Mesenchymal stem cell (in vitro differentiated cells and primary cell): ENCODE results near the gene RAI2.

Source experiments
- DNase-seq: peaks from one replicate; pipeline ENCODE4 v3.0.0-alpha.2; 2013
- H2AFZ ChIP-seq: one replicate; pipeline ENCODE4 v1.6.1; 2013; ENCODE audit warnings: low read depth, mild to moderate bottlenecking, control low read depth, inconsistent platforms, low read length, moderate library complexity
- H2AK5ac ChIP-seq: 2 replicates; pipeline ENCODE4 v1.6.1; 2013; ENCODE audit warnings: low read length, moderate library complexity, mild to moderate bottlenecking, inconsistent platforms; ENCODE audit not compliant: severe bottlenecking
- H2BK120ac ChIP-seq: one replicate; pipeline ENCODE4 v1.6.1; 2013; ENCODE audit warnings: low read depth, mild to moderate bottlenecking, inconsistent platforms, low read length, moderate library complexity
- H2BK12ac ChIP-seq, 2 experiments: one replicate each; pipeline ENCODE4 v1.6.1; 2013; ENCODE audit warnings: inconsistent platforms in 2 of 2, low read length in 2 of 2, mild to moderate bottlenecking in 2 of 2, moderate library complexity in 2 of 2, control low read depth in 1 of 2
- H2BK15ac ChIP-seq: one replicate; pipeline ENCODE4 v1.6.1; 2013; ENCODE audit warnings: mild to moderate bottlenecking, low read depth, inconsistent platforms; ENCODE audit not compliant: poor library complexity, severe bottlenecking
- H2BK5ac ChIP-seq: 2 replicates; pipeline ENCODE4 v1.6.1; 2013; ENCODE audit warnings: low read depth, mild to moderate bottlenecking, low read length, control low read depth, inconsistent platforms; ENCODE audit not compliant: poor library complexity, severe bottlenecking
- H3K14ac ChIP-seq, 2 experiments: one replicate each; pipeline ENCODE4 v1.6.1; 2013; ENCODE audit warnings: inconsistent platforms in 2 of 2, low read length in 2 of 2, control low read depth in 1 of 2, mild to moderate bottlenecking in 1 of 2, moderate library complexity in 1 of 2
- H3K18ac ChIP-seq, 2 experiments: one replicate each; pipeline ENCODE4 v1.6.1; 2013; ENCODE audit warnings: inconsistent platforms in 2 of 2, low read length in 2 of 2, control low read depth in 1 of 2, low read depth in 1 of 2, mild to moderate bottlenecking in 1 of 2
- H3K23ac ChIP-seq, 2 experiments: one replicate each; pipeline ENCODE4 v1.6.1; 2013; ENCODE audit warnings: inconsistent platforms in 2 of 2, low read length in 2 of 2, mild to moderate bottlenecking in 2 of 2, moderate library complexity in 2 of 2, control low read depth in 1 of 2
- H3K27ac ChIP-seq: 2 replicates; pipeline ENCODE4 v1.5.1; 2013; ENCODE audit warnings: mild to moderate bottlenecking, moderate library complexity, low read length, control low read depth, inconsistent platforms; ENCODE audit not compliant: poor library complexity, severe bottlenecking
- H3K27me3 ChIP-seq, 2 experiments: 2 replicates each; pipeline versions ENCODE4 v1.6.1 to v1.7.0; 2013; ENCODE audit warnings: low read length in 2 of 2, mild to moderate bottlenecking in 2 of 2, moderate library complexity in 2 of 2, control low read depth in 1 of 2, inconsistent platforms in 1 of 2; ENCODE audit not compliant: control insufficient read depth in 1 of 2, insufficient read depth in 1 of 2
- H3K36me3 ChIP-seq, 2 experiments: 2 replicates each; pipeline versions ENCODE4 v1.6.1 to v1.7.0; 2013; ENCODE audit warnings: low read length in 2 of 2, control low read depth in 1 of 2, inconsistent platforms in 1 of 2, low read depth in 1 of 2, mild to moderate bottlenecking in 1 of 2; ENCODE audit not compliant: insufficient read depth in 2 of 2, control insufficient read depth in 1 of 2
- H3K4ac ChIP-seq, 2 experiments: one replicate each; pipeline ENCODE4 v1.6.1; 2013; ENCODE audit warnings: inconsistent platforms in 2 of 2, low read length in 2 of 2, mild to moderate bottlenecking in 2 of 2, moderate library complexity in 2 of 2, control low read depth in 1 of 2, low read depth in 1 of 2
- H3K4me1 ChIP-seq: 2 replicates; pipeline ENCODE4 v1.6.1; 2013; ENCODE audit warnings: low read depth, low read length, control low read depth; ENCODE audit not compliant: control insufficient read depth, insufficient read depth
- H3K4me2 ChIP-seq: 2 replicates; pipeline ENCODE4 v1.6.1; 2013; ENCODE audit warnings: low read length, mild to moderate bottlenecking, inconsistent platforms; ENCODE audit not compliant: poor library complexity, severe bottlenecking
- H3K4me3 ChIP-seq, 2 experiments: 2 replicates each; pipeline versions ENCODE4 v1.5.1 to v1.7.0; 2013; ENCODE audit warnings: low read length in 2 of 2, mild to moderate bottlenecking in 2 of 2, control low read depth in 1 of 2, low read depth in 1 of 2; ENCODE audit not compliant: insufficient read depth in 1 of 2
- H3K79me1 ChIP-seq: replicated peaks from 2 replicates; pipeline ENCODE4 v1.6.1; 2013; ENCODE audit warnings: mild to moderate bottlenecking, control low read depth, low read length, inconsistent platforms; ENCODE audit not compliant: poor library complexity, severe bottlenecking
- H3K9ac ChIP-seq: 2 replicates; pipeline ENCODE4 v1.7.0; 2013; ENCODE audit warnings: mild to moderate bottlenecking, low read length, moderate library complexity
- H3K9me3 ChIP-seq: 2 replicates; pipeline ENCODE4 v1.7.0; 2013; ENCODE audit warnings: mild to moderate bottlenecking, low read length; ENCODE audit not compliant: control insufficient read depth
- H4K8ac ChIP-seq: one replicate; pipeline ENCODE4 v1.6.1; 2013; ENCODE audit warnings: inconsistent platforms, mild to moderate bottlenecking, low read length, moderate library complexity
- H4K91ac ChIP-seq: one replicate; pipeline ENCODE4 v1.6.1; 2013; ENCODE audit warnings: mild to moderate bottlenecking, low read length, inconsistent platforms
- WGBS: methylation state at CpG from one replicate; pipeline ENCODE4 v1.1.7; 2013; ENCODE audit warnings: mixed read lengths; 5-methylcytosine and 5-hydroxymethylcytosine counted together

The RAI2 gene

DNA sequence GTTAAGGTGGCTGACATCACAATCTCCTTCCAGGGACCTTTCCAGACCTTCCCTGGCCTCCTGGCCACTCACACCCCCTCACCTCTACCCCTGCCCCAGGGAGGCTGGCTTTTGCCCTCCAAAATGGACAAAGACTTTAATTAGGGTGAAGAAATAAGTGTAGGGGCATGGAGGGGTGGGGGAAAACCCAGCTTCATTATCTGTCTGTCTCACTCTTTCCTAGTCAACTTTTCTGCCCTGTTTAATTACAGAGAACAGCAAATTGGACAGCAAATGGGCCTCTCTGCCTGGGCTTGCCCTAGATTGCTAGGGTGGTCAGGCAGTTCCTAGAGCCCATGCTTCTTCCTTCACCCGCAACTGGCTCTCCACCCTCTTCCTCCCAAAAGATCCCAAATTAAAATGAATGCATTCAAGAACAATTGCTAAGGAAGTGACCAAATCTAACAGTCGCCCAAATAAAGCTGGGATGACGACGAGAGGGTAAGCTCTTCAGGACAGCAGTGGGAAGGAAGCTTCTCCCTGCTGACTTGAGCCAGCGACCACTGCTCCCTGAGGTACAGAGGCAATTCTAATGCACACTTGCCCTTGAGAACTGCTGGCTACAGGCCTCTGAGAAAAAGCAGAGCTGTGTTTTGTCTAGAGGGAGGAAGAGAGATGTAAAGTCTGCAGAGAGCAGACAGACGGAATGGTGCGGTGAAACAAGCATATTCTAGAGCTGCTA, 12.4 kb downstream of the RAI2 start:
- Histone ChIP-seq H3K27ac (no peak overlapping the region), H3K9me3 (no peaks in the 10 kb centered on the region), H2BK120ac (no peak overlapping the region), H4K91ac (no peak overlapping the region), H3K4ac (no peak overlapping the region), H3K36me3 (no peaks in the 10 kb centered on the region), H3K4me2 (no peak overlapping the region), H2AK5ac (no peak overlapping the region), H3K27me3 (peaks cover 0 to 59% of the 10 kb centered on the region in 2 experiments), H3K4me1 (no peaks in the 10 kb centered on the region), H3K79me1 (no peaks in the 10 kb centered on the region), H3K14ac (no peak overlapping the region), H3K18ac (no peak overlapping the region), H3K9ac (no peak overlapping the region), H3K4me3 (no peak overlapping the region), H2BK12ac (no peak overlapping the region), H2BK5ac (no peak overlapping the region), H2AFZ (no peak overlapping the region), H3K23ac (no peak overlapping the region), H4K8ac (no peak overlapping the region), H2BK15ac (no peak overlapping the region)
- DNase-seq, result no peak
- WGBS, result 43% methylated on average over 5 of the region's 7 CpGs

DNA sequence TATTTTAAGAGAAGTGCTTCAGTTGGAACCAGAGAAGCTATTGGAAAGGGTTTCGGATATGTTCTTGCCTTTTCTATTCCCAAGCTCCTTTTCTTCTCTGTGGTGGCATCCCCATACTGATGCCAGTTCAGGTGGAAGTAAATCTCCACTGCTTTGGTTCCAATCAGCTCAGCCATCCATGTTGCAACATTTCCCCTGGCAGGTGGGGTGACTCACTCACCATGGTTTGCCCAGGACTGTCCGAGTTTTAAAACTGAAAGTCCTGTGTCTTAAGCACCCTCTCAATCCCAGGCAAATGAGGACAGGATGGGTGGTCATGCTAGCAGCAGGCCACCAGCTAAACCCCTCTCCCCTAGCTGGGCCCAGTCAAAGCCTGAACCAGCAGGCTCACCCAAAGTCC, 15.1 kb downstream of the RAI2 start:
- Histone ChIP-seq H3K14ac (no peak overlapping the region), H3K4me2 (no peak overlapping the region), H3K9ac (no peak overlapping the region), H3K9me3 (no peaks in the 10 kb centered on the region), H3K79me1 (no peaks in the 10 kb centered on the region), H3K4me1 (no peaks in the 10 kb centered on the region), H2BK120ac (no peak overlapping the region), H3K18ac (no peak overlapping the region), H3K4me3 (no peak overlapping the region), H3K23ac (no peak overlapping the region), H3K4ac (no peak overlapping the region), H3K36me3 (no peaks in the 10 kb centered on the region), H2BK15ac (no peak overlapping the region), H4K91ac (no peak overlapping the region), H2AFZ (no peak overlapping the region), H2BK5ac (no peak overlapping the region), H2AK5ac (no peak overlapping the region), H2BK12ac (no peak overlapping the region), H3K27me3 (peaks cover 0 to 49% of the 10 kb centered on the region in 2 experiments), H4K8ac (no peak overlapping the region), H3K27ac (no peak overlapping the region)
- WGBS, result 95% methylated on average over 2 of the region's 2 CpGs
- DNase-seq, result no peak

DNA sequence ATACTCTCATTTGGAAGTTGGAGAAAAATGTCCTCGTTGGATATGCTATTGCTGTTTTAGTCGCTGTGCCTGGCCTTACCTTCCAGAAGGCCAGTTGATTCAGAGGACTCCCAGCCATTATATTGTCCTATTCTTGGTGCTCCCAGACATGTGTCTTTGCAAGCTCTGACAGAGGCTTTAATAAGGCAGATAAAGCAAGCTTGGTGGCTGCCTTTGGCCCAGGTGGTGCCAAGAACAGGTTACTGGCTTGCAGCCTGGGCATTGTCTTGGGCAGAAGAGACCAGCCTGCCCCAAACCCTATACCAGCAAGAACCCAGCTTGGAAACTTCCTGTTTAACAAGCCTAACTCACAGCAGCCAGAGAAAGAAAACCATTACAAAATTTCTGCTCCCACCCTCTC, 16.9 kb downstream of the RAI2 start:
- Histone ChIP-seq H3K4ac (no peak overlapping the region), H3K4me1 (no peaks in the 10 kb centered on the region), H2BK15ac (no peak overlapping the region), H2BK12ac (no peak overlapping the region), H2BK120ac (no peak overlapping the region), H2BK5ac (no peak overlapping the region), H3K9ac (no peak overlapping the region), H3K14ac (no peak overlapping the region), H3K27me3 (peaks cover 0 to 51% of the 10 kb centered on the region in 2 experiments), H4K8ac (no peak overlapping the region), H3K27ac (no peak overlapping the region), H2AFZ (no peak overlapping the region), H3K23ac (no peak overlapping the region), H3K4me2 (no peak overlapping the region), H4K91ac (no peak overlapping the region), H2AK5ac (no peak overlapping the region), H3K4me3 (no peak overlapping the region), H3K9me3 (no peaks in the 10 kb centered on the region), H3K36me3 (no peaks in the 10 kb centered on the region), H3K79me1 (no peaks in the 10 kb centered on the region), H3K18ac (no peak overlapping the region)
- DNase-seq, result no peak
- 83% methylated on average over 2 of the region's 2 CpGs for WGBS

DNA sequence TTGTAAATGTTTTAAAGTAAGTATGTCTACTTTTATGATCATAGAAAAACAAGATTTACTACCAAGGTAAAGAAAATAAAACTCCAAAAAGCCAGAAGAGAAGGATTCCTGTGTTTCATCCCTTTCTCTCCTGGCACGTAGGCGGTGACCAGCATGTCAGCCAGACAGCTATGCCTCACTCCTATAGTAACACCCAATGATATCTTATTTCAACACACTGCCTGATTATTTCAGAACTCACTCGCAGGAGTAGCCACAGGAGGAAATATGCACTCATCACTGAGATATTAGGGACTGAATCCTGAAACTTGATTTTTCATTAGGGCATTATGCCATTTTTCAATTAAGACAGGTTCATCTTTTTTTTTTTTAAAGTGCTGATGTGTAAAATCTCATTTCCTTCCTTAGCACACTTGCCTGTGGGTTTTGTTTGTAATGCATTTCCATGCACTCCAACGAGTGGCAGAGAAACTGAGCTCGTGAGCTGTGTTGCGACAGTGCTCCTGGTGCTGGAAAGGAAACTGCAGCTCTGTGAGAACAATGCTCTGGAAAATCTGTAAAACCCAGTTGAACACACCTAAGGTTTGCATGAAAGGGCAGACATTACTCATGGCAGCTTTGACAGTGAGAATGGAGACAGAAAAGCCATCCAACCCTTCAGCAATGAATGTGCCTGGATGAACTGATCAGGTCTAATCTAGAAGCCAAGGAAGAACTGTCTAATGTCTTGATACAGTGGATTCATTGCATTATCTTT, 18.2 kb downstream of the RAI2 start:
- Histone ChIP-seq H2BK120ac (no peak overlapping the region), H2BK12ac (no peak overlapping the region), H3K14ac (no peak overlapping the region), H3K27ac (no peak overlapping the region), H2BK5ac (no peak overlapping the region), H3K79me1 (no peaks in the 10 kb centered on the region), H3K36me3 (no peaks in the 10 kb centered on the region), H2BK15ac (no peak overlapping the region), H3K4ac (no peak overlapping the region), H3K18ac (no peak overlapping the region), H2AFZ (no peak overlapping the region), H3K9me3 (no peaks in the 10 kb centered on the region), H3K4me2 (no peak overlapping the region), H3K9ac (no peak overlapping the region), H3K4me1 (no peaks in the 10 kb centered on the region), H3K27me3 (peaks cover 0 to 56% of the 10 kb centered on the region in 2 experiments), H3K23ac (no peak overlapping the region), H2AK5ac (no peak overlapping the region), H4K8ac (no peak overlapping the region), H3K4me3 (no peak overlapping the region), H4K91ac (no peak overlapping the region)
- 64% methylated on average over 5 of the region's 6 CpGs for WGBS
- DNase-seq, result no peak
